ENCODE data around the gene GALM. TPM values are rescaled to one million over a fixed set of nuclear protein-coding genes. Genes with fewer than 3 reads are reported as not detected.

Gene GALM
- total RNA-seq, 1 donor from 2014 or later, result 77.0 TPM

Other genes with a start within 250 kb of the GALM start
- 85.8 and 91.5 TPM in 2 replicates for gene HNRNPLL, start 63.2 kb upstream of the GALM start, total RNA-seq
- 417 and 422 TPM in 2 replicates for gene SRSF7, start 85.2 kb downstream of the GALM start, total RNA-seq
- 34.9 and 36.0 TPM in 2 replicates for gene GEMIN6, start 112.1 kb downstream of the GALM start, total RNA-seq
- 18.6 and 20.3 TPM in 2 replicates for gene DHX57, start 209.8 kb downstream of the GALM start, total RNA-seq
- 4.9 and 5.3 TPM in 2 replicates for gene MORN2, start 209.9 kb downstream of the GALM start, total RNA-seq
- 0.15 and 0.36 TPM in 2 replicates for gene ARHGEF33, start 223.8 kb downstream of the GALM start, total RNA-seq

Measured in activated T-helper 1 cell treated with anti-CD3 and anti-CD28 coated beads, Interleukin-12 subunit alpha, Interleukin-12 subunit beta, Interleukin-2, Interleukin-4 antibody, amounts not matched to agents 30 ng/mL and 10 ng/mL and 1 ng/mL, durations not matched to agents 14 hours and 24 hours and 36 hours (primary cell).